HCT116 (cell line): ENCODE measurements around the gene ADD1. TPM values are rescaled to one million over a fixed set of nuclear protein-coding genes. Genes with fewer than 3 reads are reported as not detected.

ENCODE experiments used
- ATAC-seq: fragments of 200-7000 bp; cut with Tn5 transposase; 2 replicates; pipeline ENCODE4 v1.9.1; 2020; ENCODE audit warnings: mild to moderate bottlenecking, moderate library complexity
- BruUV-seq: library from RNA; stranded (reverse); fragments of 400-500 nt; replicated peaks from 2 replicates; lab custom pipeline; 2021; lab: Mats Ljungman, UMichigan
- CTCF ChIA-PET: fragments of 300-600 bp; sonication (Branson Sonifier 250); formaldehyde crosslinking; loops from one replicate; lab custom pipeline; 2021; ENCODE audit warnings: antibody characterized with exemption; lab: Charles Lee
- POLR2A ChIA-PET: fragments of 300-600, 350-600 bp; sonication (Branson Sonifier 250); formaldehyde crosslinking; loops from one replicate; lab custom pipeline; 2021; ENCODE audit warnings: antibody characterized with exemption; lab: Charles Lee
- RAD21 ChIA-PET, 2 experiments: fragments of 300-600 bp; sonication (Branson Sonifier 250); formaldehyde crosslinking; loops; one replicate each; lab custom pipeline; 2023; ENCODE audit warnings: low total read pairs in 2 of 2; ENCODE audit not compliant: uncharacterized antibody in 2 of 2, unreplicated experiment in 2 of 2, low non-redundant PET in 1 of 2; lab: Charles Lee
- DNase-seq: peaks from one replicate; pipeline ENCODE4 v3.0.0-alpha.2; 2010; ENCODE audit warnings: low read depth, low spot score
- H2AFZ ChIP-seq: fragments of 200-600 bp; shearing (Covaris generic), sonication (generic); 2 replicates; pipeline ENCODE4 v1.6.1; 2017; ENCODE audit warnings: low read depth, mixed run types, mixed read lengths, antibody characterized with exemption, low read length; ENCODE audit not compliant: poor library complexity, severe bottlenecking
- H3K27ac ChIP-seq: 2 replicates; pipeline ENCODE4 v1.5.1; 2012; ENCODE audit warnings: low read depth, low read length
- H3K27me3 ChIP-seq: fragments of 200-600 bp; sonication (generic); 2 replicates; pipeline ENCODE4 v1.6.1; 2016; ENCODE audit warnings: mixed run types, low read length, mixed read lengths; ENCODE audit not compliant: insufficient read depth
- H3K36me3 ChIP-seq, 2 experiments: fragments of 200-500 bp in 1 of 2; fragments of 200-600 bp in 1 of 2; sonication (Bioruptor generic) in 1 of 2; sonication (generic) in 1 of 2; 2 replicates each; pipeline versions ENCODE4 v1.5.1 to v1.6.1; 2014 to 2016; ENCODE audit warnings: low read length in 2 of 2, inconsistent platforms in 1 of 2, mixed read lengths in 1 of 2, mixed run types in 1 of 2; ENCODE audit not compliant: insufficient read depth in 2 of 2, control insufficient read depth in 1 of 2
- H3K4me1 ChIP-seq, 2 experiments: fragments of 200-600 bp in 1 of 2; sonication (generic) in 1 of 2; 2 replicates each; pipeline versions ENCODE4 v1.5.1 to v1.6.1; 2012 to 2017; ENCODE audit warnings: low read length in 2 of 2, inconsistent platforms in 1 of 2, mild to moderate bottlenecking in 1 of 2, mixed read lengths in 1 of 2, mixed run types in 1 of 2, moderate library complexity in 1 of 2; ENCODE audit not compliant: insufficient read depth in 2 of 2, control insufficient read depth in 1 of 2
- H3K4me2 ChIP-seq: fragments of 200-600 bp; sonication (generic); 2 replicates; pipeline ENCODE4 v1.6.1; 2017; ENCODE audit warnings: mixed run types, low read length, mixed read lengths
- H3K4me3 ChIP-seq, 2 experiments: fragments of 200-600 bp in 1 of 2; sonication (generic) in 1 of 2; replicated peaks in 1 of 2; 2 replicates each; pipeline ENCODE4 v1.5.1; 2011 to 2016; ENCODE audit warnings: low read length in 2 of 2, control low read depth in 1 of 2, low read depth in 1 of 2, mild to moderate bottlenecking in 1 of 2, mixed read lengths in 1 of 2, mixed run types in 1 of 2
- H3K79me2 ChIP-seq: fragments of 200-600 bp; sonication (generic); 2 replicates; pipeline ENCODE4 v1.6.1; 2017; ENCODE audit warnings: mild to moderate bottlenecking, mixed run types, low read length, moderate library complexity, mixed read lengths; ENCODE audit not compliant: insufficient read depth
- H3K9ac ChIP-seq: fragments of 200-600 bp; sonication (generic); 2 replicates; pipeline ENCODE4 v1.6.1; 2016; ENCODE audit warnings: low read length, mixed read lengths
- H3K9me2 ChIP-seq: fragments of 200-600 bp; sonication (generic), shearing (Covaris generic); 2 replicates; pipeline ENCODE4 v1.6.1; 2017; ENCODE audit warnings: mixed run types, mild to moderate bottlenecking, moderate library complexity; ENCODE audit not compliant: insufficient read depth
- H3K9me3 ChIP-seq, 2 experiments: fragments of 200-500 bp in 1 of 2; fragments of 200-600 bp in 1 of 2; sonication (Bioruptor generic) in 1 of 2; sonication (generic) in 1 of 2; 2 replicates each; pipeline ENCODE4 v1.6.1; 2014 to 2017; ENCODE audit warnings: low read length in 2 of 2, mixed read lengths in 2 of 2, inconsistent platforms in 1 of 2, low read depth in 1 of 2, mild to moderate bottlenecking in 1 of 2, mixed run types in 1 of 2, moderate library complexity in 1 of 2; ENCODE audit not compliant: control insufficient read depth in 1 of 2, insufficient read depth in 1 of 2
- H4K20me1 ChIP-seq: fragments of 200-600 bp; sonication (generic), shearing (Covaris generic); 2 replicates; pipeline ENCODE4 v1.6.1; 2017; ENCODE audit warnings: mixed run types, mild to moderate bottlenecking, moderate library complexity; ENCODE audit not compliant: insufficient read depth
- ATF3 ChIP-seq: IDR thresholded peaks from 2 replicates; pipeline ENCODE4 v1.6.1; 2012
- EGR1 ChIP-seq: IDR thresholded peaks from 2 replicates; pipeline ENCODE4 v1.6.1; 2012; ENCODE audit warnings: low read depth
- POLR2AphosphoS5 ChIP-seq: IDR thresholded peaks from 2 replicates; pipeline ENCODE4 v1.6.1; 2011; ENCODE audit warnings: mild to moderate bottlenecking, low read depth, low read length, moderate library complexity
- intact Hi-C: fragments of 100-400 bp; cut with micrococcal nuclease; formaldehyde crosslinking; loops from 2 replicates; pipeline ENCODE4 v1.10.0; 2022
- total RNA-seq: library from RNA; stranded (reverse); gene quantifications from one replicate; pipeline ENCODE4 v1.2.1, GENCODE V29; 2021; ENCODE audit not compliant: unreplicated experiment

Gene ADD1
- total RNA-seq, 1 experiment from 2014 or later = 139 TPM

- TF ChIP-seq ATF3 = no peak
- TF ChIP-seq EGR1 = no peak
Measured at GRCh38 chr4:2934813-2935761, 91.4 kb downstream of the ADD1 start (continued).

- Histone ChIP-seq H3K4me1 (peaks cover 24 to 45% of the 10 kb centered on the region in 2 experiments), H3K9me2 (no peaks in the 10 kb centered on the region), H3K27ac (peak overlapping the region; percentile 96), H3K4me2 (peak overlapping the region; percentile 74), H3K27me3 (no peaks in the 10 kb centered on the region), H2AFZ (no peak overlapping the region), H4K20me1 (peaks cover 5% of the 10 kb centered on the region; the same call in 1 of the 2 replicates), H3K4me3 (peak overlapping the region; percentile 95 to 98), H3K9ac (peak overlapping the region; percentile 99), H3K9me3 (no peaks in the 10 kb centered on the region), H3K36me3 (peaks cover 14 to 46% of the 10 kb centered on the region in 2 experiments), H3K79me2 (peaks cover 45% of the 10 kb centered on the region)
- TF ChIP-seq EGR1 (no peak), POLR2AphosphoS5 (peak; percentile 75)
- BruUV-seq = no TSS peak
- DNase-seq = peak; percentile 69
- ATAC-seq = peak; percentile 38
- intact Hi-C loops = loop anchor here (2.0 kb wide), 1 partner anchor 171 kb away; no protein-coding TSS in a partner anchor
- POLR2A ChIA-PET = interaction anchor here (1.0 to 1.8 kb wide), 4 partner anchors 8 to 175 kb away, joined by 3 to 4 read pairs (median 3); partner anchors contain the start of genes GRK4 and NOP14
- CTCF ChIA-PET = interaction anchor here (0.9 to 1.6 kb wide), 4 partner anchors 13 to 716 kb away, joined by 3 to 5 read pairs (median 4); no protein-coding TSS in a partner anchor
- RAD21 ChIA-PET = interaction anchor here in 1 of 2 experiments (1.0 to 2.1 kb wide), 2 partner anchors 172 to 173 kb away, joined by 3 to 5 read pairs; no protein-coding TSS in a partner anchor
Measured at GRCh38 chr4:2935762-2936743, 92.4 kb downstream of the ADD1 start.
